GM11168 (cell line): ENCODE results near the gene PTPN1.
"Not testable (repeated sequence)": the region's sequence is repeated elsewhere in the genome, so short reads cannot be mapped to it uniquely, and the experiment has no call there.

Source experiments
- in situ Hi-C: fragments of 300-500 bp; cut with MboI; formaldehyde crosslinking; loops from one replicate; pipeline ENCODE4 v1.12.0; 2022; ENCODE audit warnings: low sequenced_read_pairs; ENCODE audit not compliant: unreplicated experiment

The PTPN1 gene

GRCh38 chr20:50550531-50550930 lies 40.3 kb downstream of the PTPN1 start:
- in situ Hi-C loops: no loop called here

- in situ Hi-C loops: no loop called here
These were observed 41.1 kb downstream of the PTPN1 start for GRCh38 chr20:50551288-50551687.

DNA sequence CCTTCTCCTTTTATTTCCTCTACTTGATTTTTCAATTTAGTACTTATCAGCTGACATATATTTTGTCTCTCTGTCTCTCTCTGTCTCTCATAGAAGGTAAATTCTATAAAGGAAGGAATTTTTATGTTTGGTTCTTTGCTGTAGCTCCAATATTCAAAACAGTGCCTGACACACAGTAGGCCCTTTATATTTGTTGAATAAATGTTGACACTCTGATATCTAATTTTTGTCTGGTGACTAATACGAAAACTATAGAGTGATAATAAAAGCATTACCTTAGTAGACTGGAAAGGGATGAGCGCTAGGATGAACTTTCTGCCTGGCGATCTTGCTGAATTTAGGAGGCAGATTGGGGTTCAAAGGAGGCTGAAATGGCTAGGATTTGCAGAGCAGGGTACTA lies 42.8 kb downstream of the PTPN1 start:
- in situ Hi-C loops: no loop called here

GRCh38 chr20:50554694-50555579 lies 44.8 kb downstream of the PTPN1 start:
- in situ Hi-C loops: no loop called here

DNA sequence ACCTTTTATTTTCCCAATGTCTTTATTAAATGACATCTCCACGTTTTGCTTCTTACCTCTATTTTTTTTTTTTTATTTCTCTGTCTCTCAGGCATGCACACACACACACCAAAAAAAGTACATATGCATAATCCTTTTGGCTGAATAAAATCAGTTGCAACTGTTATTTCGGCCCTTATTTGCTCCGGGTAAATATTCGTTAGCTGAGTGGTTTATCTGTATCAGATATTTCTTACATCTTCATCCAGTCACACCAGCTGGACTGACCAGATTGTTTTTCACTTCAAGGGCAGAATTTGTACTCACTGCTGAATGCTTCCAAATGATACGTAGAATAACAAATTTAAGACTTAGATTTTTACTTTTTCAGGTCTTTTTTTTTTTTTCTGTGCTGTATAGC lies 45.5 kb downstream of the PTPN1 start:
- in situ Hi-C loops: no loop called here

- in situ Hi-C loops: no loop called here
These were observed 47.5 kb downstream of the PTPN1 start for GRCh38 chr20:50557549-50558134.

- in situ Hi-C loops: no loop called here
These were observed 48.3 kb downstream of the PTPN1 start for GRCh38 chr20:50558483-50558925.

- in situ Hi-C loops: no loop called here
These were observed 49.0 kb downstream of the PTPN1 start for GRCh38 chr20:50559149-50559548.

DNA sequence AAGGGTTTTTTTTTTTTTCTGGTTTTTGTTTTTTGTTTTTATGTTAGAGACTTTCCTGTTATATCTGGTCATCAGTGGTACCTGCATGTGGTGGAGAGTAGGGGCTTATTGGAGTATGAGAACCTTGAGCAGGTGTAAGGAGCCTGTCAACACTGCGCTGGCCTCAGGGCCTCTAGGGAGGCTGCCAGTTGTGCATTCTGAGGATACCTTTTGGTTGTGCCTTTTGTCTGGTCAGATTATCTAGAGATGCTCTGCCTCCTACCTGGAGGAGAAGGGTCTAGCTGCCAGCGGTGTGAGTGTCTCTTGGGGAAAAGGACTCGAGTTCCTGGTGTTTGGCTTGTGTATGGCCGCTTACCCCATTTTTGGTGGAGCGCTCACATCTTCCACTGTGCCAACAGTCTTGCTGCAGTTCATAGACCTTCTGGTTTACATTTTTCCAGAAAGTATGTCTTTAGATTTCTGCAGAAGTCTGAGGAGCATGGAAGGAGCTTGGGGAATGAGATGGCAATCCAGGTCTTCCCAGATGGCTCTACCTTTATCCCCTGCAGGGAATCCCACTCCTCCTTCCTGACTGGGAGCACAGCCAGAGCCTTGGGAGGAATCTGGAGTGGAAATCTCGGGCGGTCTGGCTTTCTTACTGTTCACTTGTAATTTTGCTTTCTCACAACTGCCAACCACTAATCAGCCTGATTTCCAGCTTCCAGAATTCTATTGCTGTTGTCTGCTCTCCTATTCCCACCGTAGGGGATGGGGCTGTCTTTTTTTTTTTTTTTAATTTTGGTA lies 49.9 kb downstream of the PTPN1 start:
- in situ Hi-C loops: no loop called here

GRCh38 chr20:50560867-50561266 lies 50.7 kb downstream of the PTPN1 start:
- in situ Hi-C loops: no loop called here

DNA sequence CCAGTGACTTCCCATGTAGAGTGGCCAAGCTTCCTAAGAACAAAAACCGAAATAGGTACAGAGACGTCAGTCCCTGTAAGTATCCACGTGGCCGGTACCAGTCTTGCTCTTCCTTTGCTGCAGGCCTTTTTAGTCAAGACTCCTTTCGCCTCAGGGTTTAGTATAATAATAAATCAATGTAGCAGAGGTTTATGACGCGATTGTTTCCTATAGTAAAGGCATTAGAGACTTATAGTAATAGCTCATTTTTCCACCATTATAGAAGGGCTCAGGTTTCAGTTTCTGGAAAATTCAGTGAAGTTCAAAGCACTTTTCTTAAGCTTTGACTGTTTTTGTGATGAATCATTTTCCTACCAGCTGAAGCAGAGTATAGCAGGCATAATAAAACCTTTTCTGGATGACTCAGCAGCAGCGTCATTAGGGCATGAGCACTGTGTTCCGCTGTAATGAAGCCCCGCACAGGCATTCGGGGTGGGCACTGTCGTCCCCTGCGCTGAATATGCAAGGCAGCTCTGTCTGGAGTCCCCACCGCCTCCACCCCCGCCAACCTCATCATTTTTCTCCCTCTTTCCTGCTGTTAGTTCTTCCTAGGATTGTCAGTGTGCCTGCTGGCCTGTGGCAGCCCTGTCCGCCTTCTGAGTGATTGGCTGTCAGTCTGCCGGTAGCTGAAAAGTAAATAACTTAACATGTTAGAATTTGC lies 51.3 kb downstream of the PTPN1 start:
- in situ Hi-C loops: no loop called here

DNA sequence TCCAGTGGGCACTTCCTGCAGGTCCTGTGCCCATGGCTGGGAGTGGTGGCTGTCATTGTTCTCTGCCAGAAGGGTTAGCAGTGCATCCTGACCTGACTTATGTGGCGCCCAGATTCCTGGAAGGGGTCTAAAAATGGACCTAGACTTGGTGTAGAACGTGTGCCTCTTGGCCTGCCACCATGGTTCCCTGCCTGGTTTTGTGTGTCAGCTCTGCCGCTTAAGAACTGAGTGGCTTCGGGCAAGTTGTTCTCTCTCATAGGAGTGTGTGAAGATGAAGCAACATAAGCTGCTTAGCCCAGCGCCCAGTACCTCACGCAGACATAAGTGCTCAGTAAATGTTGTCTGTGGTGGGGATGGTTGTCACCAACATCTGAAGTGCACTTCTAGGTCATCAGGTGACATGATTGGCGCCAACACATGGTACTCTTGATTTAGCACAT lies 52.1 kb downstream of the PTPN1 start:
- in situ Hi-C loops: no loop called here

DNA sequence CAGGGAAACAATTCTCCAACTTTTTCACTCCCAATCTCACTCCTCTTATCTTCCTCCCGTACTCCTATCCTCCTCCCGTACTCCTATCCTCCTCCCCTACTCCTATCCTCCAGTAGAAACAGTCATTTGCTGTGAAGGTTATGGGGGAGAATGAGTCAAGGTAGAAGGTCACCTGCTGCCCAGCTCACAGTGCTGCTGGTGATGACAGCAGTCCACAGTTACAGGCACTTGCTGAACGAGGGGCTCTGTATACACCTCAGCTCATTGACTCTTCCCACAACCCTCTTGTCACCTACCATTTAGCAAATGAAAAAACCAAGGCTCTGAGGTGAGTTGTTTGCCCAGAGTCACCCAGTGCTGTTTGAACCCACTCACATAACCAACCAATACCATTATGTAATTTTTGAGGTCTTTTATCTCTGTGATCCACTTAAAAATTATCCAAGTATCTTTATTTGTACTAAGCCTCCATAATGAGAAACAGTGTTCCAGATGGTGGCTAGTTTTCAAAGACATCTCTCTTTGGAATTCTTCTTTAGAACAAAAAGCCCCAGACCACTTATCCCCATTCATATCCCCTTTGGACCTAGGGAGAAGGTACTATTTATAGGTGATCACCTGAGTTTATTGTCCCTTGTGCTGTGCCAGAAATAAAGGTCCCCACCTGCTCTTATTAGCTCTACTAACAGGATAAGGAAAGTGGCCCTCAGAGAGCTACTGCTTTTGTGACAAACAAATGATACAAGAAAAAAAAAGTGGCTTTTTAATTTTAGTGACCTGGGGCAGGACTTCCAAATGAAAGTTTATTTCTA lies 53.2 kb downstream of the PTPN1 start:
- in situ Hi-C loops: no loop called here

- in situ Hi-C loops: no loop called here
These were observed 55.2 kb downstream of the PTPN1 start for GRCh38 chr20:50565383-50565782.

DNA sequence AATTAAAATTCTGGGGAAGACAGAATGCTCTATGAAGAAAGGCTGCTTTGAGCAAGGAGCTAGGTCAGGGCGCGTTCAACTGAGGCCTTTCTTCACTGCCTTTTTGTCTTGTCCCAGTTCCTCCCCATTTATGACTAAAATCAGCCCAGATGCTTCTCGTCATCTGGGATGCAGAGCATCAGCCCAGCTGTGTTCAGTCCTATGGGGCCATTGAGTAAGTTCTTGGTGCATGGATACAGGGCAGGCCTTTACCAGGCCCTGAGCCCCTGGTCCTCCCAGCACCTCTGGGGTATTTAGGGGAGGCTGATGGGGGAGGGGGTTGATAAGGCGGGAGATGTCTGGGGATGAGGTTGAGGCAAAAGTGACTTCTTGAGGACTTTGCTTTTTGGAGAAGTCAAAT lies 55.7 kb downstream of the PTPN1 start:
- in situ Hi-C loops: no loop called here

DNA sequence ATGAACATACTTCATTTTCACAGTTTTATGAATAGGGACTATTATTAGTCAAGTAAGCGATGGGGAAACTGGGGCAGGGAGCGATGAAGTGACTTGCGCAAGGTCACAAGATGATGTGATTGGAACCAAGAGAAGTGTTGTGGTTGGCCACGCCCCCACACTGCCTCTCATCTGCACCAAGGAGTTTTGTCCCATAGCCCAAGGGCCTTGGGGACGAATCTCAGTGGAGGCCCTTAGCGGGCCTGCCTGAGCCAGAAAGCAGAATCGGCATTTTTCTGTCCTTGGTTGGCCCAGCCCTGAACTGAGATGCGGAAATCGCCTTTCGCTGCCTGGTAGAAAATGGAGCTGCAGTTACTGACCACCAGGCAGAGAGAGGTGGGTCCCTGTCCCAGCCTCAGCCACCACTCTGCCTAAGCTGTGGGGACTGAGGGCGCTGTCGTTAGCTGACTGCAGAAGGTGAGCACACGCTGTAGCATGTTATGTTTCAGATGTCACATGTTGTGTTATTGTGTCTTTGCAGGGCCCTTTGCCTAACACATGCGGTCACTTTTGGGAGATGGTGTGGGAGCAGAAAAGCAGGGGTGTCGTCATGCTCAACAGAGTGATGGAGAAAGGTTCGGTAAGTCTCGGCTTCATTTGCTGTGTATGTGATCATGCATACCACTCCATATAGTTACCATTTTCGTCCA lies 57.8 kb downstream of the PTPN1 start:
- in situ Hi-C loops: no loop called here

DNA sequence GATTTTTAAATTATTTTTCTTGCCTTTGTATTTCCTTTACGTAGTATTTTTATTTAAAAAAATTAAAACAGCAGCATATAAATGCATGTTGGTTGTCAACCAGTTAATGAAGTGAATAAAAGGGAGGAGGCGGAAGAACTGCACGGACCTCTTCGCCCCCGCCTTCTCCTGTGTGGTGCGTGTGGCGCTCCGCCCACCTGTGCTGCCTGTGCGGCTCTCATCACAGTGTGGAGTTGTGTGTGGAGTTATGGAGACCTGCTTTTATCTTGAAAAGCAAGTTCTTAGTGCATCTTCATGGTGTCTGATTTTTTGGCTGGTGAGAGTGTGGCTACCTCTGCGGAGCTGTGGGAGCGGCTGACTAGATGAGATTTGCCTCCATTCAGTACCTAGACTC lies 58.4 kb downstream of the PTPN1 start:
- in situ Hi-C loops: no loop called here

DNA sequence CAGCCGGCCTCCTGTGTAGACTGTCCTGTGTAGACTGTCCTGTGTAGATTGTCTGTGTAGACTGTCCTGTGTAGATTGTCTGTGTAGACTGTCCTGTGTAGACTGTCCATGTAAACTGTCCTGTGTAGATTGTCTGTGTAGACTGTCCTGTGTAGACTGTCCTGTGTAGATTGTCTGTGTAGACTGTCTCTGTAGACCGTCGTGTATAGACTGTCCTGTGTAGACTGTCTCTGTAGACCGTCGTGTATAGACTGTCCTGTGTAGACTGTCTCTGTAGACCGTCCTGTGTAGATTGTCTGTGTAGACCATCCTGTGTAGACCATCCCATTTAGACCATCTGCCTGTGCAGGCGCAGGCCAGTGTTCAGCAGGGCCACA lies 59.3 kb downstream of the PTPN1 start:
- in situ Hi-C loops: not testable (repeated sequence)
